Tibial nerve (tissue), 4 donors: ENCODE results near the gene PLSCR1. TPM values are rescaled to one million over a fixed set of nuclear protein-coding genes. Genes with fewer than 3 reads are reported as not detected.

Source experiments
- DNase-seq, 2 donors: peaks; one replicate each; pipeline ENCODE4 v3.0.0-alpha.2; 2019; ENCODE audit warnings: low spot score in 2 of 2
- H3K27ac ChIP-seq, 4 donors: fragments of 200-600 bp; sonication (generic) in 3 of 4; one replicate each; pipeline ENCODE4 v1.5.1; 2017 to 2019; ENCODE audit warnings: mild to moderate bottlenecking in 1 of 4
- H3K27me3 ChIP-seq, 2 donors: fragments of 200-600 bp; sonication (generic) in 1 of 2; one replicate each; pipeline versions ENCODE4 v1.5.1 to v1.6.0; 2017 to 2019
- H3K36me3 ChIP-seq, 3 donors: fragments of 200-600 bp; sonication (generic); one replicate each; pipeline ENCODE4 v1.5.1; 2018 to 2019
- H3K4me1 ChIP-seq, 4 donors: fragments of 200-600 bp; sonication (generic) in 3 of 4; one replicate each; pipeline ENCODE4 v1.5.1; 2017 to 2019
- H3K4me3 ChIP-seq, 4 donors: fragments of 200-600 bp; sonication (generic) in 3 of 4; one replicate each; pipeline ENCODE4 v1.5.1; 2017 to 2019; ENCODE audit warnings: mild to moderate bottlenecking in 1 of 4, moderate library complexity in 1 of 4
- H3K9me3 ChIP-seq, 4 donors: fragments of 200-600 bp; sonication (generic) in 3 of 4; one replicate each; pipeline ENCODE4 v1.5.1; 2017 to 2019
- EP300 ChIP-seq, 2 donors: sonication (generic); formaldehyde crosslinking; IDR thresholded peaks; one replicate each; pipeline ENCODE4 v1.6.1; 2017; ENCODE audit warnings: antibody characterized with exemption in 2 of 2, mild to moderate bottlenecking in 1 of 2
- POLR2A ChIP-seq, 2 donors: fragments of 450-650 bp; IDR thresholded peaks; one replicate each; pipeline ENCODE4 v1.6.1; 2017; ENCODE audit warnings: antibody characterized with exemption in 2 of 2, mild to moderate bottlenecking in 2 of 2, moderate library complexity in 2 of 2
- WGBS, 2 donors: methylation state at CpG; one replicate each; pipeline ENCODE4 v1.1.5; 2018; 5-methylcytosine and 5-hydroxymethylcytosine counted together
- total RNA-seq, 4 donors: library from RNA; depleted of rRNA; stranded (reverse); fragments of >200 nt; gene quantifications; one replicate each; pipeline ENCODE4 v1.1.0, GENCODE V29; 2016
- TF ChIP-seq, protein P1 (sequence below), 5 experiments: fragments of 200-600 bp in 3 of 5; fragments of 450-650 bp in 2 of 5; sonication (generic) in 3 of 5; IDR thresholded peaks; one replicate each; pipeline ENCODE4 v1.5.1; 2016 to 2019; ENCODE audit warnings: antibody characterized with exemption in 5 of 5, mild to moderate bottlenecking in 3 of 5, moderate library complexity in 2 of 5

The PLSCR1 gene
- total RNA-seq, 4 donors from 2014 or later = 57.8 to 104 (median 68.7) TPM

DNA sequence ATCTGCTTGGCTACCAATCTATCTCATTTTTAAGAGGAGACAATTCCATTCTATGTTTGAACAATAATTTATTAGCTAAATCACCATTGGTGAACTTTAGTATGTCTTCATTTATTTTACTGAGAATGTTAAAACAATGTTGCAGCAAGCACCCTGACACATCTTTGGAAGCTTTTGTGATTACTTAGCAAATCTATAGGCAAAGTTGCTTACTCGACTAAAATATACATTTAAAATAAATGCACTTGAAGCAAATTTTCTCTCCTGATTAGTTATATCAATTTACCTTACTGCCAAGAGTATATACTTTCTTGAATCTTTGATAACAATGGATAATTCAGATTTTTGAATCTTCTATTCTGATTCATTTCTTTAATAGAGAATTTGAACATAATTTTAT is 29.8 kb upstream of the PLSCR1 start:
- no peak for DNase-seq
- TF ChIP-seq EP300 (IDR thresholded peaks at IDR 0.05) = no peak
- Histone ChIP-seq H3K36me3 (no peaks in the 10 kb centered on the region), H3K27me3 (no peaks in the 10 kb centered on the region), H3K4me1 (no peaks in the 10 kb centered on the region), H3K9me3 (no peaks in the 10 kb centered on the region), H3K4me3 (no peak overlapping the region), H3K27ac (no peak overlapping the region)
- 75 to 88% methylated on average over 1 of the region's 1 CpG for WGBS, 2 donors

DNA sequence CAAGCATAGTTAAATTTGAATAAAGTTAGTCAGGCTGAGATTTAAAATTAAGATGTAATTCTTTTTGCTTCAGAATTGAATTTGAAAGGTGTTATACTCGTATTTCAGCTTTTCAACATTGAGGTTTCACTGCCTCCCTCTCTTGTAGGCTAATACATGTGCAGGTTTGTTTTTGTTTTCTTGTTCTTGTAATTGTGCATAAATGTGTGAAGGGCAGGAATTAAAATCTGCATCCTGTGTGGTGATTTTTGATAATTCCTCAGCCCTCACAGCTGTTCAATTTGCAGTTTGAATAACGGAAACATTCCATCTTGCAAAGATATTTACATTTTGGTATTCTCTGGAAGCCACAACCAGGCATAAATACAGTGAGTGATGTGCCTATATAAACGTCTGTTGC is 24.9 kb upstream of the PLSCR1 start:
- 59 to 68% methylated on average over 3 of the region's 3 CpGs for WGBS, 2 donors
- H3K9me3 ChIP-seq = no peaks in the 10 kb centered on the region
- TF ChIP-seq POLR2A (IDR thresholded peaks at IDR 0.05) = no peak
- TF ChIP-seq, protein P1, sequence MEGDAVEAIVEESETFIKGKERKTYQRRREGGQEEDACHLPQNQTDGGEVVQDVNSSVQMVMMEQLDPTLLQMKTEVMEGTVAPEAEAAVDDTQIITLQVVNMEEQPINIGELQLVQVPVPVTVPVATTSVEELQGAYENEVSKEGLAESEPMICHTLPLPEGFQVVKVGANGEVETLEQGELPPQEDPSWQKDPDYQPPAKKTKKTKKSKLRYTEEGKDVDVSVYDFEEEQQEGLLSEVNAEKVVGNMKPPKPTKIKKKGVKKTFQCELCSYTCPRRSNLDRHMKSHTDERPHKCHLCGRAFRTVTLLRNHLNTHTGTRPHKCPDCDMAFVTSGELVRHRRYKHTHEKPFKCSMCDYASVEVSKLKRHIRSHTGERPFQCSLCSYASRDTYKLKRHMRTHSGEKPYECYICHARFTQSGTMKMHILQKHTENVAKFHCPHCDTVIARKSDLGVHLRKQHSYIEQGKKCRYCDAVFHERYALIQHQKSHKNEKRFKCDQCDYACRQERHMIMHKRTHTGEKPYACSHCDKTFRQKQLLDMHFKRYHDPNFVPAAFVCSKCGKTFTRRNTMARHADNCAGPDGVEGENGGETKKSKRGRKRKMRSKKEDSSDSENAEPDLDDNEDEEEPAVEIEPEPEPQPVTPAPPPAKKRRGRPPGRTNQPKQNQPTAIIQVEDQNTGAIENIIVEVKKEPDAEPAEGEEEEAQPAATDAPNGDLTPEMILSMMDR (IDR thresholded peaks at IDR 0.05) = no peak
- TF ChIP-seq EP300 (IDR thresholded peaks at IDR 0.05) = no peak
- H3K4me3 ChIP-seq = no peak overlapping the region
- no peaks in the 10 kb centered on the region for H3K4me1 ChIP-seq
- H3K36me3 ChIP-seq = no peaks in the 10 kb centered on the region
- H3K27me3 ChIP-seq = no peaks in the 10 kb centered on the region
- no peak for DNase-seq
- H3K27ac ChIP-seq = no peak overlapping the region

DNA sequence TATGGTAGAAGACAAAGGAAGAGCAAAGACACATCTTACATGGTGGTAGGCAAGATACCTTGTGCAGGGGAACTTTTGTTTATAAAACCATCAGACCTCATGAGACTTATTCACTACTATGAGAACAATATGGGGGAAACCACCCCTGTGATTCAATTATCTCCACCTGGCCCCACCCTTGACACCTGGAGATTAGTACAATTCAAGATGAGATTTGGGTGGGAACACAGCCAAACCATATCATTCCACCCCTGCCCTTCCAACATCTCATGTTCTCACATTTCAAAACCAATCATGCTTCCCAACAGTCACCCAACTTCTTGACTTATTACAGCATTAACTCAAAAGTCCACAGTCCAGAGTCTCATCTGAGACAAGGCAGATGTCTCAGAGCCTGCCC is 21.7 kb upstream of the PLSCR1 start:
- no peaks in the 10 kb centered on the region for H3K36me3 ChIP-seq
- TF ChIP-seq POLR2A (IDR thresholded peaks at IDR 0.05) (no peak), EP300 (IDR thresholded peaks at IDR 0.05) (no peak)
- TF ChIP-seq, protein P1 (IDR thresholded peaks at IDR 0.05) = no peak
- H3K27ac ChIP-seq = no peak overlapping the region
- no peaks in the 10 kb centered on the region for H3K27me3 ChIP-seq
- DNase-seq = no peak
- no peak overlapping the region for H3K4me3 ChIP-seq
- peaks cover 0 to 3% (median 0%) of the 10 kb centered on the region in 4 donors for H3K9me3 ChIP-seq
- H3K4me1 ChIP-seq = no peaks in the 10 kb centered on the region

DNA sequence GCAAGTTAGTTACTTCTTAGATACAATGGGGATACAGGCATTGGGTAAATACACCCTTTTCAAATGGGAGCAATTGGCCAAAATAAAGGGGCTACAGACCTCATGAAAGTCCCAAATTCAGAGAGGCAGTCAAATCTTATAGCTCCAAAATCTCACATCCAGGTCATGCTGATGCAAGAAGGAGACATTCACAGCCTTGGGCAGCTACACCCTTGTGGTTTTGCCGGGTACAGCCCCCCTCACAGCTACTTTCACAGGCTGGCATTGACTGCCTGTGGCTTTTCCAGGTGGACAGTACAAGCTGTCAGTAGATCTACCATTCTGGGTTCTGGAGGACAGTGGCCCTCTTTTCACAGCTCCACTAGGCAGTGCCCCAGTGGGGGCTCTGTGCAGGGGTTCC is 17.5 kb upstream of the PLSCR1 start:
- TF ChIP-seq, protein P1 (IDR thresholded peaks at IDR 0.05) = no peak
- no peak for TF ChIP-seq EP300 (IDR thresholded peaks at IDR 0.05)
- no peak for TF ChIP-seq POLR2A (IDR thresholded peaks at IDR 0.05)
- Histone ChIP-seq H3K4me1 (no peaks in the 10 kb centered on the region), H3K9me3 (peaks cover 0 to 3% (median 0%) of the 10 kb centered on the region in 4 donors), H3K4me3 (no peak overlapping the region), H3K36me3 (no peaks in the 10 kb centered on the region), H3K27me3 (no peaks in the 10 kb centered on the region), H3K27ac (no peak overlapping the region)
- DNase-seq = no peak
- WGBS, 2 donors = 75 to 85% methylated on average over 1 of the region's 1 CpG

DNA sequence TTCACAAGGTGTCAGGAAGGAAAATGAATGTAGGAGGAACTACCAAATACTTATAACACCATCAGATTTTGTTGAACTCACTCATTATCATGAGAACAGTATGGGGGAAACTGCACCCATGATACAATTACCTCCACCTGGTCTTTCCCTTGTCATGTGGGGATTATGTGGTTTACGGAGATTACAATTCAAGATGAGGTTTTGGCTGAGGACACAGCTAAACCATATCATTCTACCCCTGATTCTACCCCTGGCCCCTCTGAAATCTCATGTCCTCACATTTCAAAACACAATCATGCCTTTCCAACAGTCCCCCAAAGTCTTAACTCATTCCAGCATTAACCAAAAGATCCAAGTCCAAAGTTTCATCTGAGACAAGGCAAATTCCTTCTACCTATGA is 17.1 kb upstream of the PLSCR1 start:
- Histone ChIP-seq H3K4me1 (no peaks in the 10 kb centered on the region), H3K36me3 (no peaks in the 10 kb centered on the region), H3K27ac (no peak overlapping the region), H3K9me3 (peaks cover 0 to 3% (median 0%) of the 10 kb centered on the region in 4 donors), H3K4me3 (no peak overlapping the region), H3K27me3 (no peaks in the 10 kb centered on the region)
- TF ChIP-seq POLR2A (IDR thresholded peaks at IDR 0.05) = no peak
- TF ChIP-seq, protein P1 (IDR thresholded peaks at IDR 0.05) = no peak
- TF ChIP-seq EP300 (IDR thresholded peaks at IDR 0.05) = no peak
- no peak for DNase-seq
- 88 to 100% methylated on average over 1 of the region's 1 CpG for WGBS, 2 donors

DNA sequence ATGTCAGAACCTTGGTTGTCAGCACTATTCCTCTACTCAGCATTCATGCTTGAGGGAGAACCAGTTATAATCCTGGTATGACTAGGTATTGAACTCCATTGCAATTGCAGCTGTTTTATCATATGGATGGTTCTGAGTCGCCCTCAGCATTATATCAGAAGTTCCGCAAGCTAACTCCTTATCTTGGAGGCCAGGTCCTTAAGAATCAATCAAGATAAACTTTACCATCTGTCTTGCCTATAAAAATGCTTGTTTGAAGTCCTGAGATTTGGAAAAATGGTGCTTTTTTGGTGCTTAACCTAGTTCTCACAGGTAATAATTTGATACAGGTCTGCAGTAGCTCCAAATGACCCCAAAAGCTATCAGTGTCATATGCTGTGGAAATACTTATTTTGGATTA is 16.3 kb upstream of the PLSCR1 start:
- Histone ChIP-seq H3K4me3 (no peak overlapping the region), H3K27me3 (no peaks in the 10 kb centered on the region), H3K9me3 (peaks cover 0 to 3% (median 0%) of the 10 kb centered on the region in 4 donors), H3K36me3 (no peaks in the 10 kb centered on the region), H3K4me1 (no peaks in the 10 kb centered on the region), H3K27ac (no peak overlapping the region)
- TF ChIP-seq POLR2A (IDR thresholded peaks at IDR 0.05) (no peak), EP300 (IDR thresholded peaks at IDR 0.05) (no peak)
- TF ChIP-seq, protein P1 (IDR thresholded peaks at IDR 0.05) = no peak
- DNase-seq = no peak
- WGBS, 2 donors = 91 to 94% methylated on average over 2 of the region's 2 CpGs
